Measurements from ENCODE around the gene INAFM2. TPM values are rescaled to one million over a fixed set of nuclear protein-coding genes. Genes with fewer than 3 reads are reported as not detected.

The INAFM2 gene
- total and polyA plus RNA-seq, 10 donors, result 7.4 to 29.6 (median 18.7) TPM

- H3K4me3 ChIP-seq, result peak overlapping the region in 7 of 8 donors; percentile 47 to 79 (median 61)
- H3K27ac ChIP-seq, result no peak overlapping the region
- H3K4me1 ChIP-seq, result peaks cover 10 to 89% (median 45%) of the 10 kb centered on the region in 6 donors
- 3 to 35% (median 12%) methylated on average over 11 to 51 of the region's 51 CpGs for WGBS, 5 donors
- DNase-seq, result no peak
- no peaks in the 10 kb centered on the region for H3K9me3 ChIP-seq
- peaks cover 0 to 69% (median 50%) of the 10 kb centered on the region in 7 donors for H3K27me3 ChIP-seq (replicated peaks in 1 of 7)
- TF ChIP-seq CTCF (IDR thresholded peaks at IDR 0.05 in 8 of 11, conservative IDR thresholded peaks at IDR 0.05 in 3 of 11), result no peak
- no peak for TF ChIP-seq POLR2AphosphoS5 (IDR thresholded peaks at IDR 0.05)
- no peak for TF ChIP-seq POLR2A (IDR thresholded peaks at IDR 0.05)
- intact Hi-C loops (cut with DNase I; ENCODE audit: low total_unique reads), result no loop called here
- peaks cover 0 to 8% (median 3%) of the 10 kb centered on the region in 6 donors for H3K36me3 ChIP-seq
These were observed 41.7 kb upstream of the INAFM2 start for GRCh38 chr15:40281801-40282146.

GRCh38 chr15:40282147-40282868, 41.2 kb upstream of the INAFM2 start:
- 0 to 1% (median 0%) methylated on average over 5 to 92 of the region's 92 CpGs for WGBS, 5 donors
- no peaks in the 10 kb centered on the region for H3K9me3 ChIP-seq
- DNase-seq, result peak; percentile 92
- intact Hi-C loops (cut with DNase I; ENCODE audit: low total_unique reads), result no loop called here
- no peak for TF ChIP-seq POLR2A (IDR thresholded peaks at IDR 0.05)
- peak in 7 of 11 experiments; percentile 4 to 74 (median 67) for TF ChIP-seq CTCF (IDR thresholded peaks at IDR 0.05 in 8 of 11, conservative IDR thresholded peaks at IDR 0.05 in 3 of 11)
- peak in 1 of 3 donors; percentile 7 for TF ChIP-seq POLR2AphosphoS5 (IDR thresholded peaks at IDR 0.05)
- H3K27ac ChIP-seq, result no peak overlapping the region
- H3K4me1 ChIP-seq, result peaks cover 10 to 86% (median 40%) of the 10 kb centered on the region in 6 donors
- H3K27me3 ChIP-seq (replicated peaks in 1 of 7), result peaks cover 0 to 69% (median 50%) of the 10 kb centered on the region in 7 donors
- peak overlapping the region; percentile 19 to 79 (median 59) for H3K4me3 ChIP-seq
- peaks cover 0 to 14% (median 8%) of the 10 kb centered on the region in 6 donors for H3K36me3 ChIP-seq

GRCh38 chr15:40282869-40283614, 40.5 kb upstream of the INAFM2 start, which contains the start of gene ANKRD63:
Gene ANKRD63, minus strand, starts transcription at chr15:40283064. Its CDS starts 478 bp downstream, at chr15:40282586.
- Histone ChIP-seq H3K4me1 (peaks cover 10 to 79% (median 34%) of the 10 kb centered on the region in 6 donors), H3K9me3 (no peaks in the 10 kb centered on the region), H3K27ac (no peak within 1 kb of the TSS), H3K4me3 (peak within 1 kb of the TSS; percentile 19 to 79 (median 59)), H3K27me3 (replicated peaks in 1 of 7) (peaks cover 0 to 61% (median 45%) of the 10 kb centered on the region in 7 donors), H3K36me3 (peaks cover 0 to 21% (median 13%) of the 10 kb centered on the region in 6 donors)
- DNase-seq, result peak; percentile 86
- intact Hi-C loops (cut with DNase I; ENCODE audit: low total_unique reads), result no loop called here
- TF ChIP-seq POLR2AphosphoS5 (IDR thresholded peaks at IDR 0.05) (no peak), POLR2A (IDR thresholded peaks at IDR 0.05) (no peak), CTCF (IDR thresholded peaks at IDR 0.05 in 8 of 11, conservative IDR thresholded peaks at IDR 0.05 in 3 of 11) (no peak)
- WGBS, 5 donors, result 2 to 3% (median 3%) methylated on average over 19 to 76 of the region's 76 CpGs
